Left renal pelvis (tissue), 4 donors: ENCODE results near the gene OR1E2. TPM values are rescaled to one million over a fixed set of nuclear protein-coding genes. Genes with fewer than 3 reads are reported as not detected.
"Not testable (repeated sequence)": the region's sequence is repeated elsewhere in the genome, so short reads cannot be mapped to it uniquely, and the experiment has no call there.

ENCODE experiments used
- DNase-seq, 4 donors: peaks; one replicate each; pipeline ENCODE4 v3.0.0-alpha.2; 2013; ENCODE audit warnings: low read depth in 4 of 4, low spot score in 3 of 4
- polyA plus RNA-seq, 4 donors: library from polyadenylated mRNA; unstranded; fragments of 120-200 nt; gene quantifications; one replicate each; pipeline ENCODE4 v1.2.1, GENCODE V29; 2013; ENCODE audit not compliant: insufficient read length in 4 of 4

The OR1E2 gene
- polyA plus RNA-seq, 4 donors = not detected

DNA sequence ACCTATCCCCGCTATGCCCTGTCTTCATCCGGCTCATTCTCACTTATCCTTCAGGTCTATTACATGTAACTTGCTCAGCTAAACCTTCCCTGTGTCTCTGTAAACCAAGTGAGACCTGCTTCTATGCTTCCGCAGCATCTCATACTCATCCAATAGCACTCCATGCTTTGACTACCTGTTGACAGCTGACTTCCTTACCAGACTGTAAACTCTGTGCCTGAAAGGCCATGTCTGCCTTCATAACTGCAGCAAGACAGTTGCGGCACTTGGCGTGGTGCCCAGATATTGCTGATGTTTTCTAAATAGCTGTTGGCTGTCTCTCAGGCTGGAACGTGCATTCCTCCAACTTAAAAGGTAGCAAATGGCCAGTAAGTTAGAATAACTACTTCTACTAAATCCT is 33.6 kb downstream of the OR1E2 start:
- no peak for DNase-seq

DNA sequence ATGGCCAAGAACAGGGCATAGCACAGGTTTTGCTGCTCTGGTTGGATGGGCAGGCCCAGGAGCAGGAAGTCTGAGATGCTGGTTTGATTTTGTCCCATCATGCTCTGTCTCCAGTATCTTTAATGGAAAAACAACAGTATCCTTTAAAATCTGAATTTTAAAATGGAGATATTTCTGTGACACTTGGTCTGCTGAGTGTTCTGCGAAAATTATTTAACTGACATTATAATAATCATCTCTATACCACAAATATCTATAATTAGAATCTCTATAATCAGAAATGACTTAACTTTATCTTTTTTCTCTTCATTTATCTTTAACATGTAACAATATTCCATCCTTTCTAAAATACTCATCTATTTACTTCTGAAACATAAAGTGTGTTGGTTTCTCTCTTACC is 35.3 kb downstream of the OR1E2 start, which contains the start of gene OR1E1:
OR1E1 (minus strand) TSS at position 101 of the 400 bp plus-strand sequence; CDS start at position 101, 0 bp downstream.
- DNase-seq = no peak

DNA sequence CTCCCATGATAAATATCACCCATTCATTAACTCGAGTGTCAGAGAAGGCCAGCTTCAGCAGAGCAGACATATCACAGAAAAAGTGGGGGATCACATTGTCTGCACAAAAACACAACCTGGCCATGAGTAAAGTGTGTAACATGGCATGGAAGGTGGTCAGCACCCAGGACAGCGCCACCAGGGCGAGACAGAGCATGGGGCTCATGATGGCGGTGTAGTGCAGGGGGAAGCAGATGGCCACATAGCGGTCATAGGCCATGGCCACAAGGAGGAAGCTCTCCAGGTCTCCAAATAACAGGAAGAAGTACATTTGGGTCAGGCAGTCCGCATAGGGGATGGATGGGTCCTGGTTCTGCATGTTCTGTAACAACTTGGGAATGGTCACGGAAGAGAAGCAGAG is 35.8 kb downstream of the OR1E2 start:
- not testable (repeated sequence) for DNase-seq

DNA sequence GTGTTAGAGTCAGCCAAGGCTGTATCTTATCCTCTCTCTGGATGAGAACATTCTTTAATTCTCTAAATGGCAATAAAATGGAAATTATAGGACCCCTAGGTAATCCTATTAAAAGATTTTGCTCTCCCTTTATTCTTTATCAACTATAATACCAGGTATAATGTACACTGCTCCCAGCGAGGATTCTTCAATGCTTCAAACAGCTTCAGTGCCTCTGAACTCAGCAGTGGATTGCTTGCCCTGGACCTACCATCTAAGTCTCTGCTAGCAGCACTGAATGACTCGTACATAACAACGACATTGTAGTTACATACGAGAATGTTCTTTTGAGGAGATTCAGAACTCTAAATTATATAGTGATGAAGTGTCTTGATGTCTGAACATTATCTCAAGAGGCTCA is 43.9 kb downstream of the OR1E2 start:
- DNase-seq = no peak

DNA sequence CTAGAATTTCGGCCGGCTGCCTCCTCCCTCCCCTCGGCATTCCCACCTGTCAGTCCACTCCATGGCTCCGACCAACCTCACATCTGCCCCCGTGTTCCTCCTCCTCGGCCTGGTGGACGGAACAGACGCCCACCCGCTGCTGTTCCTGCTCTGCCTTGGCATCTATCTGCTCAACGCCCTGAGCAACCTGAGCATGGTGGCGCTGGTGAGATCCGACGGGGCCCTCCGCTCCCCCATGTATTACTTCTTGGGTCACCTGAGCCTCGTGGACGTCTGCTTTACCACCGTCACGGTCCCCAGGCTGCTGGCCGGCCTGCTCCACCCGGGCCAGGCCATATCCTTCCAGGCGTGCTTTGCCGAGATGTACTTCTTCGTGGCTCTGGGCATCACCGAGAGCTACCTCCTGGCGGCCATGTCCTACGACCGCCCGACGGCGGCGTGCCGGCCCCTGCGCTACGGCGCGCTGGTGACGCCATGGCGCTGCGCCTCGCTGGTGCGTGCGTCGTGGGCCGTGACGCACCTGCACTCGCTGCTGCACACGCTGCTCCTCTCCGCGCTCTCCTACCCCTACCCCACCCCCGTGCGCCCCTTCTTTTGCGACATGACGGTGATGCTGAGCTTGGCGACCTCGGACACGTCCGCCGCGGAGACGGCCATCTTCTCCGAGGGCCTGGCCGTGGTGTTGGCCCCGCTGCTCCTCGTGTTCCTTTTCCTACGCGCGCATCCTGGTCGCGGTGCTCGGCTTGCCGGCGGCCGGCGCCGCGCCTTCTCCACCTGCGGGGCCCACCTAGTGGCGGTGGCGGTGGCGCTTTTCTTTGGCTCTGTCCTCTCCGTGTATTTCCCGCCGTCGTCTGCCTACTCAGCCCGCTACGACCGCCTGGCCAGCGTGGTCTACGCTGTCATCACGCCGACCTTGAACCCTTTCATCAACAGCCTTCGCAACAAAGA is 47.5 kb downstream of the OR1E2 start, which contains the start of gene OR3A2:
OR3A2 (minus strand) TSS at position 440 of the 948 bp plus-strand sequence.
- DNase-seq = no peak

Other genes starting within 250 kb of the OR1E2 start
- gene OR1A2, start 236.3 kb downstream of the OR1E2 start, polyA plus RNA-seq = not detected
- under 1 TPM in 3 of 4 donors, not detected in 1; 0.04 to 0.07 (median 0.05) TPM for gene OR1A1, start 226.2 kb downstream of the OR1E2 start, polyA plus RNA-seq
- gene OR3A1, start 135.5 kb downstream of the OR1E2 start, polyA plus RNA-seq = under 1 TPM in 2 of 4 donors, not detected in 2; 0.12 TPM
- gene OR3A2, start 47.5 kb downstream of the OR1E2 start, polyA plus RNA-seq = under 1 TPM; 0.14 to 0.68 (median 0.43) TPM
- gene OR1E1, start 35.4 kb downstream of the OR1E2 start, polyA plus RNA-seq = not detected
- under 1 TPM in 2 of 4 donors, not detected in 2; 0.15 to 0.17 TPM for gene OR3A3, start 22.5 kb downstream of the OR1E2 start, polyA plus RNA-seq
- under 1 TPM; 0.39 to 0.82 (median 0.51) TPM for gene SPATA22, start 38.0 kb upstream of the OR1E2 start, polyA plus RNA-seq
- gene ASPA, start 42.2 kb upstream of the OR1E2 start, polyA plus RNA-seq = 10 to 100 TPM; 10.5 to 30.2 (median 27.7) TPM
- gene TRPV3, start 124.0 kb upstream of the OR1E2 start, polyA plus RNA-seq = 1 to 10 TPM in 3 of 4 donors, under 1 TPM in 1; 0.96 to 2.3 (median 1.5) TPM
- 10 to 100 TPM in 1 of 4 donors, 1 to 10 TPM in 3; 5.8 to 13.0 (median 7.0) TPM for gene TRPV1, start 175.6 kb upstream of the OR1E2 start, polyA plus RNA-seq
- 10 to 100 TPM in 3 of 4 donors, 1 to 10 TPM in 1; 9.6 to 17.3 (median 14.7) TPM for gene SHPK, start 202.4 kb upstream of the OR1E2 start, polyA plus RNA-seq
- 10 to 100 TPM; 11.0 to 23.2 (median 20.3) TPM for gene CTNS, start 202.9 kb upstream of the OR1E2 start, polyA plus RNA-seq
- gene TAX1BP3, start 234.7 kb upstream of the OR1E2 start, polyA plus RNA-seq = 100 to 1,000 TPM in 2 of 4 donors, 10 to 100 TPM in 2; 93.9 to 109 (median 100) TPM
- gene EMC6, start 235.0 kb upstream of the OR1E2 start, polyA plus RNA-seq = 10 to 100 TPM; 16.9 to 36.5 (median 25.9) TPM